Measurements from ENCODE around the gene COL20A1.

Gene COL20A1

GRCh38 chr20:63261060-63261794 is 31.8 kb upstream of the COL20A1 start:
- DNase-seq, result no peak

- no peak for DNase-seq
These were observed 31.0 kb upstream of the COL20A1 start for GRCh38 chr20:63261795-63262528.

GRCh38 chr20:63262836-63263235 is 30.1 kb upstream of the COL20A1 start:
- no peak for DNase-seq

- DNase-seq, result no peak
These were observed 29.0 kb upstream of the COL20A1 start for GRCh38 chr20:63264000-63264399.

- no peak for DNase-seq
These were observed 28.5 kb upstream of the COL20A1 start for GRCh38 chr20:63264519-63264918.

- DNase-seq, result no peak
These were observed 27.0 kb upstream of the COL20A1 start for GRCh38 chr20:63265891-63266515.

GRCh38 chr20:63267691-63268090 is 25.3 kb upstream of the COL20A1 start:
- no peak for DNase-seq

- DNase-seq, result no peak
These were observed 24.7 kb upstream of the COL20A1 start for GRCh38 chr20:63268256-63268655.

GRCh38 chr20:63268671-63269439 is 24.1 kb upstream of the COL20A1 start:
- no peak for DNase-seq

GRCh38 chr20:63269724-63270123 is 23.3 kb upstream of the COL20A1 start:
- no peak for DNase-seq

- no peak for DNase-seq
These were observed 22.2 kb upstream of the COL20A1 start for GRCh38 chr20:63270606-63271325.

GRCh38 chr20:63272105-63273058 is 20.6 kb upstream of the COL20A1 start, which contains the start of gene ARFGAP1:
TSS of gene ARFGAP1 (plus strand) at chr20:63272813. CDS start at chr20:63275581, 2,768 bp downstream.
- peak; percentile 95 for DNase-seq

GRCh38 chr20:63273059-63273579 is 19.9 kb upstream of the COL20A1 start:
- DNase-seq, result no peak

GRCh38 chr20:63273635-63274380 is 19.2 kb upstream of the COL20A1 start:
- DNase-seq, result no peak

GRCh38 chr20:63274381-63275228 is 18.4 kb upstream of the COL20A1 start:
- no peak for DNase-seq

GRCh38 chr20:63275825-63276224 is 17.2 kb upstream of the COL20A1 start:
- no peak for DNase-seq

GRCh38 chr20:63276956-63277355 is 16.0 kb upstream of the COL20A1 start:
- no peak for DNase-seq

GRCh38 chr20:63277466-63278272 is 15.3 kb upstream of the COL20A1 start:
- no peak for DNase-seq

Measured in stimulated activated CD4-positive, alpha-beta T cell treated with anti-CD3 and anti-CD28 coated beads, Interleukin-15, amount 100 ng/mL, for 24 hours (primary cell).